Left ventricle myocardium inferior (tissue), 1 donor: ENCODE data around the gene GPR162. TPM values are rescaled to one million over a fixed set of nuclear protein-coding genes. Genes with fewer than 3 reads are reported as not detected.
A peak's percentile ranks its signal among the peaks of the same experiment; 100 is the strongest.

Source experiments
- DNase-seq: peaks from one replicate; pipeline ENCODE4 v3.0.0-alpha.2; 2020
- H3K27ac ChIP-seq: fragments of 200-600 bp; replicated peaks from 2 replicates; pipeline ENCODE4 v1.8.0; 2021
- H3K27me3 ChIP-seq: fragments of 200-600 bp; 2 replicates; pipeline ENCODE4 v1.8.0; 2021; ENCODE audit warnings: low read depth
- H3K36me3 ChIP-seq: fragments of 200-600 bp; 2 replicates; pipeline ENCODE4 v1.8.0; 2021
- H3K4me1 ChIP-seq: fragments of 200-600 bp; 2 replicates; pipeline ENCODE4 v1.8.0; 2021
- H3K4me3 ChIP-seq: fragments of 200-600 bp; 2 replicates; pipeline ENCODE4 v1.8.0; 2021; ENCODE audit warnings: mild to moderate bottlenecking, moderate library complexity
- H3K9me3 ChIP-seq: fragments of 200-600 bp; replicated peaks from 2 replicates; pipeline ENCODE4 v1.8.0; 2021
- intact Hi-C: fragments of 100-400 bp; cut with micrococcal nuclease; formaldehyde crosslinking; loops from one replicate; pipeline ENCODE4 v1.11.0; 2022
- total RNA-seq: library from RNA; stranded (reverse); fragmentation: NEBNext Ultra II Directional; extraction: Animal tissue kit (Norgen Biotek cat#: 25700); gene quantifications from one replicate; pipeline ENCODE4 v1.2.1, GENCODE V29; 2021
- TF ChIP-seq, protein P1 (sequence below): fragments of 200-600 bp; IDR thresholded peaks from 2 replicates; pipeline ENCODE4 v1.8.0; 2021; ENCODE audit warnings: antibody characterized with exemption, mild to moderate bottlenecking, borderline replicate concordance
- donor health status: DM: no; HTN: yes; CAD: no; lungs with severe emphysema.

The GPR162 gene
- total RNA-seq, 1 donor from 2014 or later: 6.5 TPM

DNA sequence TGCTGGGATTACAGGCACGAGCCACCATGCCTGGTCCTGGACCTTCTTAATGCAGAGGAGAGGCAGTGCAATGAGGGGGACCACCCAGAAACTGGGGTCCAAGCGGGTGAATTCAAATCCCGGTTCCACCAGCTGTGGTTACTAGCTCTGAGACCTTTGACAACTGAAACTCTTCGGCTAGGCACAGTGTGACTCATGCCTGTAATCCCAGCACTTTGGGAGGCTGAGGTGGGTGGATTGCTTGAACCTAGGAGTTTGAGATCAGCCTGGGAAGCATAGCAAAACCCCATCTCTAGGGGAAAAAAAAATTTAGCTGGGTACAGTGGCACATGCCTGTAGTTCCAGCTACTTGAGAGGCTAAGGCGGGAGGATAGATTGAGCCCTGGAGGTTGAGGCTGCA is 37.3 kb upstream of the GPR162 start:
- H3K9me3 ChIP-seq: no peaks in the 10 kb centered on the region
- no peak overlapping the region for H3K4me3 ChIP-seq
- no peak for DNase-seq
- no peak overlapping the region for H3K27ac ChIP-seq
- no peaks in the 10 kb centered on the region for H3K36me3 ChIP-seq
- H3K27me3 ChIP-seq: no peaks in the 10 kb centered on the region
- TF ChIP-seq, protein P1, sequence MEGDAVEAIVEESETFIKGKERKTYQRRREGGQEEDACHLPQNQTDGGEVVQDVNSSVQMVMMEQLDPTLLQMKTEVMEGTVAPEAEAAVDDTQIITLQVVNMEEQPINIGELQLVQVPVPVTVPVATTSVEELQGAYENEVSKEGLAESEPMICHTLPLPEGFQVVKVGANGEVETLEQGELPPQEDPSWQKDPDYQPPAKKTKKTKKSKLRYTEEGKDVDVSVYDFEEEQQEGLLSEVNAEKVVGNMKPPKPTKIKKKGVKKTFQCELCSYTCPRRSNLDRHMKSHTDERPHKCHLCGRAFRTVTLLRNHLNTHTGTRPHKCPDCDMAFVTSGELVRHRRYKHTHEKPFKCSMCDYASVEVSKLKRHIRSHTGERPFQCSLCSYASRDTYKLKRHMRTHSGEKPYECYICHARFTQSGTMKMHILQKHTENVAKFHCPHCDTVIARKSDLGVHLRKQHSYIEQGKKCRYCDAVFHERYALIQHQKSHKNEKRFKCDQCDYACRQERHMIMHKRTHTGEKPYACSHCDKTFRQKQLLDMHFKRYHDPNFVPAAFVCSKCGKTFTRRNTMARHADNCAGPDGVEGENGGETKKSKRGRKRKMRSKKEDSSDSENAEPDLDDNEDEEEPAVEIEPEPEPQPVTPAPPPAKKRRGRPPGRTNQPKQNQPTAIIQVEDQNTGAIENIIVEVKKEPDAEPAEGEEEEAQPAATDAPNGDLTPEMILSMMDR: no peak
- H3K4me1 ChIP-seq: peaks cover 14% of the 10 kb centered on the region
- intact Hi-C loops: no loop called here

DNA sequence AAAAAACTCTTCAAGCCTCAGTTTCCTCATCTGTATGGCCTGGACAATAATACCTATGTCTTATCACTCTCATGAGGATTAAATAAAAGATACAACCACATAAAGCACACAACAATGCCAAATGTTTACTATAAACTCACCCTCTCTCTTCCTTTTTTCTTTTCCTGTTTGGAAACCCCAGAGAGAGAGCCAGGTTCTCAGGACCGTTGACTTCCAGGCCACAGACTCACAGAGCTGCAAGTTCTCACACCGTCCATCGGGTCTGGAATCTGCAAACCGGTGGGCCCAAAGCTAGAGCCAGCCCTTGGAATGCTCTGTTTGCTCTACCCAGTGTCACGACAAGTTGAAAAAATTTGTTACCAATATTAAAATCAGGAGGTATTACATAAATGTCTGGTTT is 36.9 kb upstream of the GPR162 start:
- TF ChIP-seq, protein P1: no peak
- DNase-seq: no peak
- intact Hi-C loops: no loop called here
- H3K4me3 ChIP-seq: no peak overlapping the region
- H3K36me3 ChIP-seq: no peaks in the 10 kb centered on the region
- H3K27ac ChIP-seq: no peak overlapping the region
- no peaks in the 10 kb centered on the region for H3K9me3 ChIP-seq
- H3K4me1 ChIP-seq: peaks cover 12% of the 10 kb centered on the region
- no peaks in the 10 kb centered on the region for H3K27me3 ChIP-seq

DNA sequence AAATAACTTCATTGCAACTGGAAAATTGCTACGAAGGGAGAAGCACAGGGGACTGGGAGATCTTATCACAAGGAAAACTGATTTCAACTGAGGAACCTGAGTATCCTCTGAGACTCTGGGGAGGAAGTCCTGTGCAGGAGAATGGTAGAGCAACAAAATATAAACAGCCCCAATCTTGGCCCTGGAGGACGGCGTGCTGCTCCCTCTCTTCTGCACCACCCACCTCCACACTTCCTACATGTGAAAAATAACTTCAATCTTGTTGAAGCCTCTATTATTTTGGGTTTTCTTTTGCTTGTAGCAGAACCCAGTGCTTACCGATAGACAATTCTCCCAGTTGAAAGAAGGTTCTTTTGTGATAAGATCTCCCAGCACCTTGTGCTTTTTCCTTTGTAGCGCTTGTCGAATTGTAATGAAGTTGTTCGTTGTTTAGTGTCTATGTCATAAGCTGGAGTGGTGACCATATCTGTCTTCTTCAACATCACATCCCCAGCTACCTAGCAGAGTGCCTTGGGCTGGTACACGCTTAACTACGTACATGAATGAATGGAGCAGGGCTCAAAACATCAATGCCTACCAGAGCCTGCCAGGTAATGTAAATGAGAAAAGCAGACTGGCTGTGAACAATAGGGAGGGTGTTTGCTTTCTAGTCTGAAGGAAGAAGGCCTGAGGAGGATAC is 35.1 kb upstream of the GPR162 start:
- Histone ChIP-seq H3K9me3 (no peaks in the 10 kb centered on the region), H3K4me1 (peaks cover 12% of the 10 kb centered on the region), H3K27me3 (no peaks in the 10 kb centered on the region), H3K36me3 (no peaks in the 10 kb centered on the region), H3K27ac (peak overlapping the region; percentile 45), H3K4me3 (no peak overlapping the region)
- TF ChIP-seq, protein P1: no peak
- intact Hi-C loops: no loop called here
- no peak for DNase-seq

DNA sequence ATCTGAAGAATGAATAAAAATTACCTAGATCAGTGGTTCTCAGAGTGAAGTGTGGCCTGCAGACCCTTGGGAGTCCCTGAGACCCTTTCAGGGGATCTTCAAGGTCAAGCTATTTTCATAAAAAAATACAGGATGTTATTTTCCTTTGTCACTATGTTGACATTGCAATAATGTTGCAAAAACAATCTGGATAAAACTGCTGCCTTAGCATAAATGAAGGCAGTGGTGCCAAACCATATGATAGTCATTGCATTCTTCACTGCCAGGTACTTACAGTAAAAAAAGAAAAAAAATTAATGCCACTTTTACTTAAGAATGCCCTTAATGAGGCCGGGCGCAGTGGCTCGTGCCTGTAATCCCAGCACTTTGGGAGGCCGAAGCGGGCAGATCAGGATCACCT is 34.3 kb upstream of the GPR162 start:
- no peak overlapping the region for H3K4me3 ChIP-seq
- no peaks in the 10 kb centered on the region for H3K9me3 ChIP-seq
- peak overlapping the region; percentile 45 for H3K27ac ChIP-seq
- intact Hi-C loops: no loop called here
- no peaks in the 10 kb centered on the region for H3K27me3 ChIP-seq
- TF ChIP-seq, protein P1: no peak
- peaks cover 12% of the 10 kb centered on the region for H3K4me1 ChIP-seq
- no peak for DNase-seq
- H3K36me3 ChIP-seq: no peaks in the 10 kb centered on the region

DNA sequence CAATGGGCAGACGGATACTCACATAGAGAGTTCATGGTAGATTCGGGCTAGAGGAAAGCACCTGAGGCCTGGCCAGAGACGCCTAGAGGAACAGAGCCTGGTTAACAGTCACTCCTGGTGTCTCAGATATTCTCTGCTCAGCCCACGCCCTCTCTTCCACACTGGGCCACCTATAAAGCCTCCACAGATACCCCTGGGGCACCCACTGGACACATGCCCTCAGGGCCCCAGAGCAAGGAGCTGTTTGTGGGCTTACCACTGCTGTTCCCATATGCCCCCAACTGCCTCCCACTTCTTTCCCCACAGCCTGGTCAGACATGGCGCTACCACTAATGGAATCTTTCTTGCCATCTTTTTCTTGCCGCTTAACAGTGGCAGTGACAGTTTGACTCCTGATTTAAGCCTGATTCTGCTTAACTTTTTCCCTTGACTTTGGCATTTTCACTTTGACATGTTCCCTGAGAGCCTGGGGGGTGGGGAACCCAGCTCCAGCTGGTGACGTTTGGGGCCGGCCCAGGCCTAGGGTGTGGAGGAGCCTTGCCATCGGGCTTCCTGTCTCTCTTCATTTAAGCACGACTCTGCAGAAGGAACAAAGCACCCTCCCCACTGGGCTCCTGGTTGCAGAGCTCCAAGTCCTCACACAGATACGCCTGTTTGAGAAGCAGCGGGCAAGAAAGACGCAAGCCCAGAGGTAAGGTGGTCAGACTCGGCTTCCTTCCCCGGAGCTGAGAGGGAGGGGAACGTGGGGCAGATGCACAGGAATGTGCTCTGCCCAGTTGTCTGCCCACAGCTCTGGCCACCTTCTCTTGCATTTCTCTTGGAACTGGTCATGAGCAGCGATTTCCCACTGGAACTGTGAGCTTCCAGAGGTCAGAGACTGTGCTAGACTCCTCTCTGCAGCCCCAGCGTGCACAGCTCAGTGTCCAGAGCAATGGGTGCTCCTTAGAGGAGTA is 32.4 kb upstream of the GPR162 start, which contains the start of gene CD4:
Gene CD4, plus strand, starts transcription at position 557 of the 953 bp plus-strand sequence. CDS start 10,611 bp downstream, outside the sequence.
- Histone ChIP-seq H3K27ac (peak within 1 kb of the TSS; percentile 33), H3K4me1 (peaks cover 17% of the 10 kb centered on the region), H3K9me3 (no peaks in the 10 kb centered on the region), H3K36me3 (no peaks in the 10 kb centered on the region), H3K27me3 (no peaks in the 10 kb centered on the region), H3K4me3 (peak within 1 kb of the TSS; percentile 34)
- TF ChIP-seq, protein P1: no peak
- intact Hi-C loops: no loop called here
- DNase-seq: peak; percentile 74
